NT2/D1 (cell line): Measurements from ENCODE around the gene SIM1.

ENCODE experiments used
- SUZ12 ChIP-seq: IDR thresholded peaks from 2 replicates; pipeline ENCODE4 v1.6.1; 2011; ENCODE audit not compliant: insufficient read length, insufficient read depth; ENCODE audit errors: extremely low read depth
- YY1 ChIP-seq: IDR thresholded peaks from 2 replicates; pipeline ENCODE4 v1.6.1; 2011; ENCODE audit not compliant: insufficient read length, insufficient read depth
- ZNF274 ChIP-seq: IDR thresholded peaks from 2 replicates; pipeline ENCODE4 v1.6.1; 2011; ENCODE audit warnings: mild to moderate bottlenecking, low read depth, low read length

- TF ChIP-seq YY1 (no peak), ZNF274 (no peak), SUZ12 (no peak)
These were observed 71.2 kb downstream of the SIM1 start for GRCh38 chr6:100393493-100393892.
